GM18508 (cell line): ENCODE data around the gene CGNL1.

ENCODE experiments used
- ATAC-seq: cut with Tn5 transposase; IDR thresholded peaks from one replicate; pipeline ENCODE4 v1.9.1; 2021; ENCODE audit warnings: moderate number of reproducible peaks; ENCODE audit not compliant: insufficient read depth, unreplicated experiment

The CGNL1 gene

DNA sequence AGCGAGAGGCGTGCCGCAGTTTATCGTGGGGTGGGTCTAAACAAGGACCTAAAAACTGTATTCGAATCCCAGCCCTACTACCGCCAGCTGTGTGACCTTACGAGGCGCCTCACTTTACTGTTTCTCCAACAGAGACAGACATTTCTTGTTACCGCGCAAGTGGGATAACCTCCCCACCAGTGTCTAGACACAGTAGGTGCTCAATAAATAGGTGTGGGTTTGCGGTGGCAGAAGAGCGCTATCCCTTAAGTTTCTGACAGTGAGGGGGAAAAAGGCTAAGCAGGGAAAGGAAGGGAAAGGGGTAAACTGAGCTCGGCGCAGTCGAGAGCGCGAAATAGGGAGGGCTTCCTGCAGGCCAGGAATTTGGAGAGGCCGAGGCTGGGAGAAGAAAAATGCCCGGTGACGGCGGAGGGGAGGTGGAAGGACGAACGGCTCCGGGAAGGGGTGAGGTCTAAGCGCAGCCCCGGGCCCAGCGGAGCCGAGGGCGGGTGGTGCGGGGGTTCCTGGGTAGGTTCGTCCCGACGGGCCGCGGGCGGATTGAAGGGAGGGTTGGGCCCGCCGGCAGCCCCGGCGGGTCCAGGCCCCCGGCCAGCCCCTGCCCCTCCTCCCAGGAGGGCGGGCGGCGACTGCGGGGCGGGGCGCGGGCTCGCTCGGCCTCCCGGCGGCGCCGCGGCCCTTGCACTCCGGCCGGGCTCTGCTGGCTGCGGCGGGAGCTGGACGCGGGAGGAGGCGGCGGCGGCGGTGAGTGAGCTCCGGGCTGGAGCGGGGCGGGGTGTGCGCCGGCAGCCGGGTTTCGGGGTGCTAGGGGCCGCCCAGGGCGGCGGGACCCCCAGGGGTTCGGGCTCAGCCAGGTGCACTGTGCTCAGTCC lies at the start of gene CGNL1:
TSS of gene CGNL1 (plus strand) at position 679 of the 869 bp plus-strand sequence. CDS start 61,495 bp downstream, outside the sequence.
- no peak for ATAC-seq

DNA sequence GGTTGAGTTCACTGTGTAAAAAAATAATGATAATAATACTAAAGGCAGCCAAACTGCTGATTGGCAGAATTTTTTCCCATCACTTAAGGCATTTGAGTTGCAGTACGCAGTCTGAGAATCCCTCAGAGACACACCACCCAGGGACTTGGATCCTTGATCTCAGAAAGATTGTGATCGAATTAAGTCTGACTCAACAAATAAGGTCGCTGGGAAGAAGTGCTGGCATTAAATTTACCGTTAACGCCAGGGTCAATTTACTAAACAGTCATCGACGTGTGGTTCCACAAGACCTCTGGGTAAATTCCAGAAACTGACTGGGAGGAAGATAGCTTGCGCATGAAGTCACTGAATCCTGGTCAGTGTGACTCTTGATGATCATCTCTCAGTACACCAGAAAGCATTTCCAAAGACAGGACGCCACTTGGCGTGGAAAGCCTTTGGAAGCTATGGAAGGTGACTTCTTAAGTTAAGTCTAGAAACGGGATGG lies 48.3 kb upstream of the CGNL1 start:
- no peak for ATAC-seq

DNA sequence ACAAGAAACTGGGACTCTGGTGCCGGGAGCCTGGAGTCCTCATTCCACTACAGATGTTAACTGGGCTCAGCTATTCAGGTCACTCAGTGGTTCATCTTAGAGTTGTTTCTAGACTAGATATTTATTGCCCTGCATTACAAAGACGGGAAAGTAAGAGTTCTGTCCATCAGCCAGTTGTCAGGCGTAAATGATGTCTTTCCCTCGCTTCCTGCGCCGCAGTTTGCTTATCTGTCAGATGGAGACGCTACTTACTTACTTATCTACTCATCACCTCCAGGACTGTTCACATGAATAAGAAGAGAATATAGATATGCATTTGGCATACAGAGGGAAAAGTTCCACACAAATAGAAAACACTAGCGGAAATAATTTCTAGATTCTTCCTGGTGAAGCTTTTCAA lies 47.8 kb upstream of the CGNL1 start:
- ATAC-seq = no peak

DNA sequence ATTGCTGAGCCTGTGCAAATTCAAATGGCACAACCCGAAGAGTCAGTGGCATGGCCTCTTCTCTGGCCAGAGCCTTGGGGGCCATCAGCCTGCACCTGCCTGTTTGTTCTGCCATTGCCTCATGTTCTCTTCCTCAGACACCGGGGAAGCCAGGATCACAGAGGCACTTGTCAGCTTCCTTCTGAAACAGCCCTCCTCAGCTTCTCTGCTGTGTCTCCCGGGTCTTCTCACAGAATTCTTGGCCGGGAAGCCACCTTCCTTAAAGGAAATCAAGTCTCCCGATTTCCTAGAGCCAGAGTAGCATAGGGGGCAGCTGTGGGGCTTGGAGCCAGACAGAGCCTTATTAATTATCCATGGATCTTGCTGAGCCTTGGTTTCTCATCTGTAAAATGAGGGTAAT lies 47.4 kb upstream of the CGNL1 start:
- no peak for ATAC-seq

DNA sequence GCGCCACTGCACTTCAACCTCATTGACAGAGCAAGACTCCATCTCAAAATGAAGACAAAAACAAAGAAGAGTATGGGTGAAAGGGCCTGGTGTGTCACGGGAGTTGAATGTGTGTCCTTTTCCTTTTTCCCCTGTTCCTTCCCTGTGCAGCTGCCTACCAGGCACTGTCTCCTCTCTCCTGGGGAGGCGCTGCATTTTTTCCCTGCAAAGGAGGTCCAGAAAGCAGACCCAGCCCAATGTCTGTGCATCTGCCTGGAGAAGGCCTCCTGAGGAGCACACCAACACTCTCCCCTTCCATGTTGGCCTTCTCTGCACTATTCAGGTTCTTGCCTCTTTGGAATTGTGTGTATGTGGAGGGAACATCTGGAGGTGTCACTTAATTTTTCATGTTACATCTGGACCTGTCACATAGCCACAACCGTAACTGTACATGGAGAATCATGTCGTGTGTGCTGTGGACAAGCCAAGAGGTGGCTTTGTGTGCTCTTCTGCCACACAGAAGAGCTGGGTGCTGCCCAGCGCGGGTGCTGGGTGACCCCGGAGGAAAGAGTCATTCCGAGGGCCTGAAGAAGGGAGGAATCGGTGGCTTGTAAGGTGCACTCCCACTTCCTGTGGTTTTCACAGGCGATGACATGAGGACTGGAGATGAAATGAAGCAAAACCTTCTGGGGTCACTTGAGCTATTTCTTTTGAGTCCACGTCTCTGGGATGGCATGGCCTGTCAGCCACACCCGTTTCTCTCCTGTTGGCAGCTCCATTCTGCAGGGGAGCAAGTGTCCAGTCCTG lies 46.5 kb upstream of the CGNL1 start:
- ATAC-seq = no peak

- ATAC-seq = no peak
These were observed 45.5 kb upstream of the CGNL1 start for GRCh38 chr15:57330619-57331340.

GRCh38 chr15:57332326-57332725 lies 44.0 kb upstream of the CGNL1 start:
- no peak for ATAC-seq

DNA sequence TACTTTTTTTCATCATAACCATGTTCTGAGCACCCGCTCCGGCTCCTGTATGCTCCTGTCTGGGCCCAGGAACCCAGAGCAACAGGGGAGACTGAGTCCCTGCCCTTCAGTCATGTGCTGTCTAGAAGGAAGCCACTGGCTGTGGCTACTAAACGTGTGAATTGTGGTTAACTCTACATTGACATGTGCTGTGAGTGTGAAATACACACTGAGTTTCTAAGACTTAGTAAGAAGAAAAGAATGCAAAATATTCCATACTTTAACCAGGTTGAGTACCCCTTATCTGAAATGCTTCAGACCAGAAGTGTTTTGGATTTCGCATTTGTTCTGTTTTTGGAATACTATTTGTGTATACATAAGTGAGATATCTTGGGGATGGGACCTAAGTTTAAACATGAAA lies 42.8 kb upstream of the CGNL1 start:
- ATAC-seq = no peak

DNA sequence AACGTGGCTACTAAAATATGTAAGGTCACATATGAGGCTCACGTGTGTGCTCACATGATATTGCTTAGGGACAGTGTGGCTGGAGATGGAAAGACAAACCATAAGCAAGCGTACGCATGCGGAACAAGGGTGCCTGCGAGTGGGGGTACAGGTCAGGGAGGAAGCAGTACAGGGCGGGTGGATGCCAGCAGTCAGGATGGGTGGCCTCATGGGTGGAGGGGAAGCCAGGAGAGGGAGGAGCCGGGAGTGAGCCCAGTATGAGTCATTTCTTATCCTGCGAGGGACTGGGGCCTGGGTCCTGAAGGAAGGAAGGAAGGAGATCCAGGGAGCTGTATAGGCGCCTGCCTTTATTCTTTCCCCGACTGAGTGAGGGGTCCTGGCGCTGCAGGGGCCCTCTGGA lies 42.0 kb upstream of the CGNL1 start:
- ATAC-seq = no peak

DNA sequence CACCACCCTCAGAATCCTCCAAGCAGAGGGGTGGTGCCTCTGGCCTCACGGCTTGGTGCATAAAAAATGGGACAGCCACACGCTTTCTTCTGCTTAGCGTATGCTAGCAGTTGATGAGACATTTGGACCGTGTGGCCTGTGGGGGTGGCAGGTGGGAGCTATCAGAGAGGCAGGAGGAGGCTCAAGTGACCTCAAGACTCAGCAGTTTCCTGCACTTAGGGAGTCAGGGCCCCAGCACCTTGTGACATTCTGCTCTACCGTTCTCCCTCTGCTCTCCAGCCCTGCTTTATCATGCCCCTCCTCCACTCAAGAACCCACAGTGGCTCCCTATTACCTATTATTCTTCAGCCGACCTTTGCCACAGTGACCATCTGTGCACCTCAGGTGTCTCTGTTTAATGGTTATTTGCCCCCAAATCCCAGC lies 41.0 kb upstream of the CGNL1 start:
- ATAC-seq = no peak

GRCh38 chr15:57335719-57336118 lies 40.6 kb upstream of the CGNL1 start:
- no peak for ATAC-seq

DNA sequence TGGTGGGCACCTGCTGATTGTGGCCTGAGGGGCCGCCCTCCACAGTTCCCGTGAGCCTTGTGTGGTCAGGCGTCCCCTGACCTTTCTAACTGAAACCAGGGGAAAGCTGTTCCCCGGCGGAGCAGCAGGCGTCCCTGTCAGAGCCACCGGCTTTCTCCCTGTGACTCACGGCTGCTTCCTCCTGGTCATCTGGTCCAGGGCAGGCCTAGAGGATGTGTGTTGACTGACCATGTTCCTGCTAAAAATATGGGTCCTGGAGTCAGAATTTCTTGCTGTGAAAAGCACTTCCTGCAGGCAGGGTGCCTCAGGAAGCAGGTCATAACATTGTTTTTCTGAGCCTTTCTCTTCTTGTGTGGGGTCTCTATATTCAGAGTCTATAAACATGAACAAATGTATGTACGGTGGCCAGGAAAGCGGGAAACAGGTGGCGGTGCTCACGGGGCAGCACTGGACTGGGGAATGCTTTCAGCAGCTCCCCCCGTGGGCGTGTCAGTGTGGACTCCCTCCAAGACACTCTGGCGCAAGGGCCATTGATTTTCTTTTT lies 38.4 kb upstream of the CGNL1 start:
- no peak for ATAC-seq

GRCh38 chr15:57339321-57339720 lies 37.0 kb upstream of the CGNL1 start:
- ATAC-seq = no peak

GRCh38 chr15:57340682-57341259 lies 35.5 kb upstream of the CGNL1 start:
- no peak for ATAC-seq

DNA sequence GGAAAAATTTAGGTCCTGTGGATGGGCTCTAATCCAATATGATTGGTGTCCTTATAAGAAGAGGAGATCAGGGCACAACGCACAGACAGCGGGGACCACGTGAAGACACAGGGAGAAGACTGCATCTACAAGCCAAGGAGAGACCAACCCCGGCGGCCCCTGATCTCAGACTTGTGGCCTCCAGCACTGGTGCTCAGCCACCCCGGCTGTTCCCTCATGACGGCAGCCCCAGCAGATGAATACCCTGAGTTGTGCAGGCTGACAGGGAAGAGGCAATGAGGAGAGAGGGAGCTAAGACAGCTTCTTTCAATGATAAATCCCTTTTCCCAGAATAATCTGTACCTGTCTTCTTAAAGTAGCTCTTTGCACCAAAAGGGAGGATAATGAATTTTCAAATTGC lies 33.3 kb upstream of the CGNL1 start:
- no peak for ATAC-seq

DNA sequence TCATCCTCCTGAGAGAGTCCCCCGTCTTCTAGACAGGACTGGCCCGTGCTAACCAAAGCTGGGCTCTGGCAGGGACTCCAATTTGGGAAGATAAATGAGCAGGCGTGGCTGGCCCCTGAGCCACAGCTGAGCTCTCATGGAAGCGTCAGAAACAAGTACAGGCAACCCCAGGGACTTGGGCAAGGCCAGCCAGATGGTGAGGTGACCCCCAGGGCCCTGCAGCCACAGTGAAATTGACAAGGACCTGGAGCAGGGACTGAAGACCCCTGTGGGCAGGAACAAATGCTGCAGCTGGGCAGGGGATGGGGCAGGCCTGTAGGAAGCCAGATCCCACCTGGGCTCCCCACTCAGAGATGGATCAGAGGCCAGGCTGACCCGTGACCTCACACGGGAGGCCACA lies 32.8 kb upstream of the CGNL1 start:
- no peak for ATAC-seq

- ATAC-seq = no peak
These were observed 32.0 kb upstream of the CGNL1 start for GRCh38 chr15:57344282-57344681.

- no peak for ATAC-seq
These were observed 30.7 kb upstream of the CGNL1 start for GRCh38 chr15:57345584-57345983.

DNA sequence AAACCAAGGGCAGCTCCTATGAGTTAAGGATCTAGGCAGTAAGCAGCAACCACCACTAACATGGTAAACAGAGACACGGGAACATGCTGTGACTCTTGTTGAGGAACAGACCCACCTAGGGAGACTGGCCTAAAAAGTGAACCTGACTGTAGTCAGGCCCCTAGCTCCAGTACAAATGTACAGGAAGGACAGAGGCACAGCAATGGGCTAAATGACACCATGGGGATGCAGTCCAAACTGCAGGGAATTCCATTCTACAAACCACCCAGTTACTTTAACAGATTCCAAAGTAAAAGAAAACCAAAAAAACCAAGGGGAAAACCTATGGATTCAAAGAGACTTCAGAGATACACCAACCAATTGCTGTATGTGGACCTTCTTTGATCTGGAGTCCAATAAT lies 28.2 kb upstream of the CGNL1 start:
- no peak for ATAC-seq
